ENCODE data around the gene RPL38. TPM values are rescaled to one million over a fixed set of nuclear protein-coding genes. Genes with fewer than 3 reads are reported as not detected.

The RPL38 gene
- total RNA-seq, 1 donor from 2014 or later: 600 TPM

DNA sequence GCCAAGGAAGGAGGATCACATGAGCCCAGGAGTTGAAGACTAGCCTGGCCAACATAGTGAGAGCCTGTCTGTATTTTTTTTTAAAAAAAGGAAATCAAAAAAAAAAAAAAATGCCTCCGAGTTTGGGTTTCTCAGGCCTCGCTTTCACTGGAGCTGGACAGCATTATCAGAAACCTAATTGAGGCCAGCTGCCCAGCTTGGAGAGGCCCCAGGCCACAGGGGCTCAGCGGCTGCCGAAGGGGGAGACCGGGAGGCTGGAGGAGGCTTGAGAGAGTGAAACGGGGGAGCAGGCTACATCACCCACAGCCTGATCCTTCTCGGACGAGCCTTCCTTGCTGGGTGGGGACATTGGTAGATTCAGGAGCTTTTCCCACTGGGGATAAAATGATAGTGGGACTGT lies 15.0 kb downstream of the RPL38 start:
- Mint-ChIP-seq H3K27ac (ENCODE audit: unreplicated experiment) (no peak overlapping the region), H3K9me3 (ENCODE audit: unreplicated experiment) (peaks cover 9% of the 10 kb centered on the region), H3K36me3 (ENCODE audit: unreplicated experiment) (no peaks in the 10 kb centered on the region), H3K4me1 (ENCODE audit: low read depth, unreplicated experiment) (peaks cover 29% of the 10 kb centered on the region), H3K27me3 (ENCODE audit: unreplicated experiment) (no peaks in the 10 kb centered on the region), H3K4me3 (ENCODE audit: unreplicated experiment) (no peak overlapping the region)
- no peak for DNase-seq
- TF ChIP-seq, protein P1, sequence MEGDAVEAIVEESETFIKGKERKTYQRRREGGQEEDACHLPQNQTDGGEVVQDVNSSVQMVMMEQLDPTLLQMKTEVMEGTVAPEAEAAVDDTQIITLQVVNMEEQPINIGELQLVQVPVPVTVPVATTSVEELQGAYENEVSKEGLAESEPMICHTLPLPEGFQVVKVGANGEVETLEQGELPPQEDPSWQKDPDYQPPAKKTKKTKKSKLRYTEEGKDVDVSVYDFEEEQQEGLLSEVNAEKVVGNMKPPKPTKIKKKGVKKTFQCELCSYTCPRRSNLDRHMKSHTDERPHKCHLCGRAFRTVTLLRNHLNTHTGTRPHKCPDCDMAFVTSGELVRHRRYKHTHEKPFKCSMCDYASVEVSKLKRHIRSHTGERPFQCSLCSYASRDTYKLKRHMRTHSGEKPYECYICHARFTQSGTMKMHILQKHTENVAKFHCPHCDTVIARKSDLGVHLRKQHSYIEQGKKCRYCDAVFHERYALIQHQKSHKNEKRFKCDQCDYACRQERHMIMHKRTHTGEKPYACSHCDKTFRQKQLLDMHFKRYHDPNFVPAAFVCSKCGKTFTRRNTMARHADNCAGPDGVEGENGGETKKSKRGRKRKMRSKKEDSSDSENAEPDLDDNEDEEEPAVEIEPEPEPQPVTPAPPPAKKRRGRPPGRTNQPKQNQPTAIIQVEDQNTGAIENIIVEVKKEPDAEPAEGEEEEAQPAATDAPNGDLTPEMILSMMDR (IDR thresholded peaks at IDR 0.05; ENCODE audit: partially characterized antibody, unreplicated experiment): no peak

DNA sequence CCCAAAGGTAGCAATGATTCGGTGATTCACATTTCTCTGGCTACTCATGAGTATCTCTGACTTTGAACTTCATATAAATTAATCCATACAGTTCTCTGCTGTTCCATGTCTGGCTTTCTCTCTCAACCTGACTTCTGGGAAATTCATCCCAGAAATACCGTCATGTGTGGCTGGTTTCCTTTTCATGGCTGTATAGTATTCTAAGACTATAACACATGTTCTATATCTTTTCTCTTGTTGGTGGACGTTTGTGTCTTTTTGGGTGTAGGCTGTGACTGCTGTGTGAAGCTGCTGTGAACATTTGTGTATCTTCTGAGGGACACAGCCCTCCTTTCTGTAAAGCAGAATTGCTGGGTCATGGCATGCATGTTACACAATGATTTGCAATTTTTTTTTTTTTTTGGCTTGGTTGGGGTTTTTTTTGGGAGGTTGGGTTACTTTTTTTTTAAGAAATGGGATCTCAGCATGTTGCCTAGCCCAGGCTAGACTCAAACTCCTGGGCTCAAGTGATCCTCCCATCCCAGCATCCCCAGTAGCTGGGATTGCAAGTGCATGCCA lies 16.2 kb downstream of the RPL38 start:
- TF ChIP-seq, protein P1 (IDR thresholded peaks at IDR 0.05; ENCODE audit: partially characterized antibody, unreplicated experiment): no peak
- peaks cover 6% of the 10 kb centered on the region for H3K9me3 Mint-ChIP-seq (ENCODE audit: unreplicated experiment)
- peaks cover 4% of the 10 kb centered on the region for H3K36me3 Mint-ChIP-seq (ENCODE audit: unreplicated experiment)
- H3K4me3 Mint-ChIP-seq (ENCODE audit: unreplicated experiment): no peak overlapping the region
- peaks cover 29% of the 10 kb centered on the region for H3K4me1 Mint-ChIP-seq (ENCODE audit: low read depth, unreplicated experiment)
- no peak for DNase-seq
- no peak overlapping the region for H3K27ac Mint-ChIP-seq (ENCODE audit: unreplicated experiment)
- H3K27me3 Mint-ChIP-seq (ENCODE audit: unreplicated experiment): no peaks in the 10 kb centered on the region

DNA sequence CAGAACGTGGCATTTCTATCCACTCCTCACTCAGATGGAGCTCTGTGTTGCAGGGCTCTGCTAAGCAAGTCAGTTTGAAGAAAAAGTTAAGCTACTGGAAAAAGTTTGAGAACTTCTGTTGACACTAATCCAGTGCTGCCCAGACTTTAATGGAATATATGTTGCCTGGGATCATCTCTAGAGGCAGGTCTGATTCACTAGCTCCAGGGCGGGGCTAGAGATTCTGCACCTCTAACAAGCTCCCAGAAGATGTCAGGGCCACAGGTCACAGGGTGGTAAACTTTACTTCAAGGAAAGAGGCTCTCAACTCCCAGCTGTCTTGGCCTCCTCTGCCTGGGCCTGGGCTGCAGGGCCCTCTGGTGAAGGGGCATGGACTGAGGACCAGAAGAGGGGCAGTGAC lies 16.7 kb downstream of the RPL38 start:
- Mint-ChIP-seq H3K4me1 (ENCODE audit: low read depth, unreplicated experiment) (peaks cover 26% of the 10 kb centered on the region), H3K36me3 (ENCODE audit: unreplicated experiment) (peaks cover 4% of the 10 kb centered on the region), H3K9me3 (ENCODE audit: unreplicated experiment) (peaks cover 8% of the 10 kb centered on the region), H3K27me3 (ENCODE audit: unreplicated experiment) (peaks cover under 1% of the 10 kb centered on the region), H3K27ac (ENCODE audit: unreplicated experiment) (no peak overlapping the region), H3K4me3 (ENCODE audit: unreplicated experiment) (no peak overlapping the region)
- TF ChIP-seq, protein P1 (IDR thresholded peaks at IDR 0.05; ENCODE audit: partially characterized antibody, unreplicated experiment): no peak
- no peak for DNase-seq

GRCh38 chr17:74220946-74221818 lies 17.7 kb downstream of the RPL38 start:
- TF ChIP-seq, protein P1 (IDR thresholded peaks at IDR 0.05; ENCODE audit: partially characterized antibody, unreplicated experiment): no peak
- Mint-ChIP-seq H3K36me3 (ENCODE audit: unreplicated experiment) (peaks cover 4% of the 10 kb centered on the region), H3K27me3 (ENCODE audit: unreplicated experiment) (peaks cover 2% of the 10 kb centered on the region), H3K4me3 (ENCODE audit: unreplicated experiment) (no peak overlapping the region), H3K27ac (ENCODE audit: unreplicated experiment) (no peak overlapping the region), H3K4me1 (ENCODE audit: low read depth, unreplicated experiment) (peaks cover 23% of the 10 kb centered on the region), H3K9me3 (ENCODE audit: unreplicated experiment) (peaks cover 8% of the 10 kb centered on the region)
- no peak for DNase-seq

DNA sequence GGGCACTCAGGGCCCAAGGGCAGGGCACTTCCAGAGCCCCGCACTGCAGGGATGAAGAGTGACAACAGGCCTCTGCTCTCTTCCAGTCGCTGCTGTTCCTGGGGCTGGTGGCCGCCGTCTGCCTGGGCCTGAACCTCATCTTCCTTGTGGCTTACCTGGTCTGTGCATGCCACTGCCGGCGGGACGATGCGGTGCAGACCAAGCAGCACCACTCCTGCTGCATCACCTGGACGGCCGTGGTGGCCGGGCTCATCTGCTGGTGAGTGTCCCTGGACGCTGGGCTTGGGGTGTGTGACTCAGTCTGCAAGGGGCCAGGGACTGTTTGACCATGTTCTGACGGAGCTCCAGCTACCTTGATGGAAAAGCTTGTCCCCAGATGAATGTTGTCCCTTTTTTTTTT lies 18.9 kb downstream of the RPL38 start:
- Mint-ChIP-seq H3K36me3 (ENCODE audit: unreplicated experiment) (peaks cover 7% of the 10 kb centered on the region), H3K9me3 (ENCODE audit: unreplicated experiment) (peaks cover 7% of the 10 kb centered on the region), H3K4me1 (ENCODE audit: low read depth, unreplicated experiment) (peaks cover 13% of the 10 kb centered on the region), H3K4me3 (ENCODE audit: unreplicated experiment) (no peak overlapping the region), H3K27ac (ENCODE audit: unreplicated experiment) (no peak overlapping the region), H3K27me3 (ENCODE audit: unreplicated experiment) (peaks cover 5% of the 10 kb centered on the region)
- no peak for DNase-seq
- TF ChIP-seq, protein P1 (IDR thresholded peaks at IDR 0.05; ENCODE audit: partially characterized antibody, unreplicated experiment): no peak
